ENCODE data around the gene PDCD1LG2. TPM values are rescaled to one million over a fixed set of nuclear protein-coding genes. Genes with fewer than 3 reads are reported as not detected.

PDCD1LG2 gene
- total RNA-seq, 1 experiment from 2014 or later = not detected

GRCh38 chr9:5500441-5501235 lies 9.7 kb upstream of the PDCD1LG2 start:
- H3K27me3 Mint-ChIP-seq (ENCODE audit: low read depth) = no peaks in the 10 kb centered on the region
- no peak overlapping the region for H3K14ac ChIP-seq (ENCODE audit: insufficient read depth, low read length)
- WGBS (ENCODE audit: extremely low coverage, insufficient read length, low lambda C conversion rate) = no CpG with 5 or more reads among the region's 18 CpGs
- H4K91ac ChIP-seq (ENCODE audit: insufficient read length, low read depth, low read length) = no peak overlapping the region
- H3K36me3 Mint-ChIP-seq (ENCODE audit: insufficient read depth in 1 of 3, low read depth in 3 of 3) = no peaks in the 10 kb centered on the region
- peaks cover 0 to 3% of the 10 kb centered on the region in 2 experiments; a peak in 1 of 5 replicates for H3K9me3 Mint-ChIP-seq
- no peaks in the 10 kb centered on the region for H3K4me1 ChIP-seq (ENCODE audit: insufficient read depth, low read length)
- no peak overlapping the region for H3K4me3 Mint-ChIP-seq
- no peak overlapping the region for H2AFZ ChIP-seq (ENCODE audit: low read length)
- H3K27ac Mint-ChIP-seq = no peak overlapping the region
- H2BK12ac ChIP-seq (ENCODE audit: insufficient read length, low read depth, low read length) = no peak overlapping the region
- H2BK5ac ChIP-seq (ENCODE audit: insufficient read length, low read length) = no peak overlapping the region
- H3K27me3 ChIP-seq (ENCODE audit: insufficient read depth, low read length) = no peaks in the 10 kb centered on the region
- H3K4me1 Mint-ChIP-seq = peaks cover 0 to 2% of the 10 kb centered on the region in 2 experiments; a peak in 1 of 4 replicates
- no peaks in the 10 kb centered on the region for H3K23me2 ChIP-seq (ENCODE audit: insufficient read length, low read depth, low read length, poor library complexity, severe bottlenecking)
- no peak overlapping the region for H2BK15ac ChIP-seq (ENCODE audit: low read depth, low read length)
- H3K79me2 ChIP-seq (ENCODE audit: insufficient read depth, low read length) = no peaks in the 10 kb centered on the region; the same call in 1 of the 2 replicates
- H3K4ac ChIP-seq (ENCODE audit: low read depth, low read length) = no peak overlapping the region
- H4K20me1 ChIP-seq (ENCODE audit: control insufficient read depth, insufficient read depth, insufficient read length) = no peaks in the 10 kb centered on the region
- H3K9ac ChIP-seq (ENCODE audit: extremely low read depth, insufficient read length, low read length) = no peak overlapping the region
- H3K27ac ChIP-seq (ENCODE audit: insufficient read length, low read depth, low read length) = no peak overlapping the region
- H2AK5ac ChIP-seq (ENCODE audit: insufficient read length, low read length) = no peak overlapping the region
- no peak overlapping the region for H2BK20ac ChIP-seq (ENCODE audit: low read depth, low read length, poor library complexity, severe bottlenecking)
- no peak overlapping the region for H4K5ac ChIP-seq (ENCODE audit: insufficient read length, low read depth, low read length)
- H4K8ac ChIP-seq (replicated peaks; ENCODE audit: insufficient read length, low read depth, low read length) = no peak overlapping the region
- no peak overlapping the region for H3K56ac ChIP-seq (ENCODE audit: insufficient read length, low read depth, low read length)
- H3K9me3 ChIP-seq (ENCODE audit: control insufficient read depth, low read depth, low read length) = no peaks in the 10 kb centered on the region
- DNase-seq = no peak
- H2BK120ac ChIP-seq (ENCODE audit: low read depth, low read length, poor library complexity, severe bottlenecking) = no peak overlapping the region
- TF ChIP-seq CTCF (conservative IDR thresholded peaks at IDR 0.05) = no peak
- no peak overlapping the region for H3K4me2 ChIP-seq (ENCODE audit: insufficient read depth, insufficient read length, low read length)
- H3K79me1 ChIP-seq (ENCODE audit: insufficient read depth, low read depth, low read length, poor library complexity, severe bottlenecking) = no peaks in the 10 kb centered on the region
- H3K18ac ChIP-seq (ENCODE audit: insufficient read length, low read depth, low read length) = no peak overlapping the region
- no peak overlapping the region for H3K23ac ChIP-seq (ENCODE audit: insufficient read length, low read depth, low read length)
- no peak overlapping the region for H3T11ph ChIP-seq (ENCODE audit: low read length)
